Activated CD8-positive, alpha-beta memory T cell treated with anti-CD3 and anti-CD28 coated beads, Interleukin-2, amount 10 ng/mL, durations not matched to agents 7 days and 5 days (primary cell): ENCODE results near the gene FXN. TPM values are rescaled to one million over a fixed set of nuclear protein-coding genes. Genes with fewer than 3 reads are reported as not detected.
"Not testable (repeated sequence)": the region's sequence is repeated elsewhere in the genome, so short reads cannot be mapped to it uniquely, and the experiment has no call there.

ENCODE experiments used
- ATAC-seq: fragments of 150-1000 bp; cut with Tn5 transposase; one replicate; pipeline ENCODE4 v1.10.0; 2021; ENCODE audit warnings: moderate library complexity
- CTCF ChIA-PET: fragments of 350-600 bp; sonication (Branson Sonifier 250); formaldehyde crosslinking; loops from one replicate; lab custom pipeline; 2021; ENCODE audit warnings: antibody characterized with exemption; lab: Charles Lee
- DNase-seq: peaks from one replicate; pipeline ENCODE4 v3.0.0-alpha.2; 2020
- H3K27ac Mint-ChIP-seq: one replicate; pipeline ENCODE4 v1.8.0; 2021; ENCODE audit warnings: mild to moderate bottlenecking, mixed read lengths
- H3K27me3 Mint-ChIP-seq: one replicate; pipeline ENCODE4 v1.8.0; 2021; ENCODE audit warnings: mixed read lengths
- H3K36me3 Mint-ChIP-seq: one replicate; pipeline ENCODE4 v1.8.0; 2021; ENCODE audit warnings: mild to moderate bottlenecking, mixed read lengths
- H3K4me1 Mint-ChIP-seq: one replicate; pipeline ENCODE4 v1.8.0; 2021; ENCODE audit warnings: mixed read lengths
- H3K4me3 Mint-ChIP-seq: one replicate; pipeline ENCODE4 v1.8.0; 2021; ENCODE audit warnings: mild to moderate bottlenecking, moderate library complexity, mixed read lengths
- H3K9me3 Mint-ChIP-seq: one replicate; pipeline ENCODE4 v1.8.0; 2022; ENCODE audit warnings: low read depth, mixed read lengths
- total RNA-seq, 2 experiments: library from RNA; stranded (reverse); gene quantifications; one replicate each; pipeline ENCODE4 v1.2.3, GENCODE V29; 2021

FXN gene
- total RNA-seq, 2 experiments from 2014 or later: 19.9 to 33.9 TPM

- no peaks in the 10 kb centered on the region for H3K9me3 Mint-ChIP-seq
- DNase-seq (no peak), ATAC-seq (no peak)
- H3K4me3 Mint-ChIP-seq: no peak overlapping the region
- CTCF ChIA-PET: no interaction called here
- no peaks in the 10 kb centered on the region for H3K36me3 Mint-ChIP-seq
- no peaks in the 10 kb centered on the region for H3K4me1 Mint-ChIP-seq
- no peak overlapping the region for H3K27ac Mint-ChIP-seq
- H3K27me3 Mint-ChIP-seq: no peaks in the 10 kb centered on the region
These were observed 62.5 kb downstream of the FXN start for GRCh38 chr9:69097923-69098593.

GRCh38 chr9:69103348-69103996 lies 67.9 kb downstream of the FXN start:
- DNase-seq, H3K27ac Mint-ChIP-seq, H3K36me3 Mint-ChIP-seq, H3K4me1 Mint-ChIP-seq, CTCF ChIA-PET, ATAC-seq, H3K27me3 Mint-ChIP-seq, H3K9me3 Mint-ChIP-seq, H3K4me3 Mint-ChIP-seq: not testable (repeated sequence)

- ATAC-seq (no peak), DNase-seq (no peak)
- H3K4me1 Mint-ChIP-seq: no peaks in the 10 kb centered on the region
- H3K9me3 Mint-ChIP-seq: no peaks in the 10 kb centered on the region
- CTCF ChIA-PET: no interaction called here
- H3K27ac Mint-ChIP-seq: no peak overlapping the region
- H3K4me3 Mint-ChIP-seq: no peak overlapping the region
- no peaks in the 10 kb centered on the region for H3K36me3 Mint-ChIP-seq
- no peaks in the 10 kb centered on the region for H3K27me3 Mint-ChIP-seq
These were observed 69.4 kb downstream of the FXN start for GRCh38 chr9:69104830-69105527.

- DNase-seq (no peak), ATAC-seq (no peak)
- no peaks in the 10 kb centered on the region for H3K4me1 Mint-ChIP-seq
- no peak overlapping the region for H3K27ac Mint-ChIP-seq
- H3K27me3 Mint-ChIP-seq: no peaks in the 10 kb centered on the region
- H3K36me3 Mint-ChIP-seq: no peaks in the 10 kb centered on the region
- CTCF ChIA-PET: no interaction called here
- no peak overlapping the region for H3K4me3 Mint-ChIP-seq
- no peaks in the 10 kb centered on the region for H3K9me3 Mint-ChIP-seq
These were observed 72.2 kb downstream of the FXN start for GRCh38 chr9:69107771-69108170.

- ATAC-seq, H3K9me3 Mint-ChIP-seq, H3K27me3 Mint-ChIP-seq, H3K27ac Mint-ChIP-seq, H3K4me1 Mint-ChIP-seq, H3K4me3 Mint-ChIP-seq, DNase-seq, CTCF ChIA-PET, H3K36me3 Mint-ChIP-seq: not testable (repeated sequence)
These were observed 73.2 kb downstream of the FXN start for GRCh38 chr9:69108706-69109105.

- no peak overlapping the region for H3K27ac Mint-ChIP-seq
- no peaks in the 10 kb centered on the region for H3K9me3 Mint-ChIP-seq
- H3K4me3 Mint-ChIP-seq: no peak overlapping the region
- no peaks in the 10 kb centered on the region for H3K4me1 Mint-ChIP-seq
- H3K36me3 Mint-ChIP-seq: no peaks in the 10 kb centered on the region
- no peaks in the 10 kb centered on the region for H3K27me3 Mint-ChIP-seq
- ATAC-seq (no peak), DNase-seq (no peak)
- CTCF ChIA-PET: no interaction called here
These were observed 73.6 kb downstream of the FXN start for GRCh38 chr9:69109152-69109551.

GRCh38 chr9:69112646-69113045 lies 77.1 kb downstream of the FXN start:
- not testable (repeated sequence) for H3K27me3 Mint-ChIP-seq, ATAC-seq, H3K36me3 Mint-ChIP-seq, H3K4me3 Mint-ChIP-seq, H3K9me3 Mint-ChIP-seq, H3K4me1 Mint-ChIP-seq, H3K27ac Mint-ChIP-seq
- peak; percentile 19 for DNase-seq
- CTCF ChIA-PET: interaction anchor here (0.7 kb wide), 1 partner anchor 123 kb away, joined by 3 read pairs; no protein-coding TSS in a partner anchor

GRCh38 chr9:69115621-69116020 lies 80.1 kb downstream of the FXN start:
- peaks cover 2% of the 10 kb centered on the region for H3K4me1 Mint-ChIP-seq
- H3K36me3 Mint-ChIP-seq: no peaks in the 10 kb centered on the region
- H3K27ac Mint-ChIP-seq: no peak overlapping the region
- ATAC-seq (no peak), DNase-seq (no peak)
- no peaks in the 10 kb centered on the region for H3K9me3 Mint-ChIP-seq
- CTCF ChIA-PET: no interaction called here
- no peaks in the 10 kb centered on the region for H3K27me3 Mint-ChIP-seq
- no peak overlapping the region for H3K4me3 Mint-ChIP-seq

GRCh38 chr9:69118656-69119055 lies 83.1 kb downstream of the FXN start:
- Mint-ChIP-seq H3K27ac (no peak overlapping the region), H3K27me3 (peaks cover 12% of the 10 kb centered on the region), H3K4me3 (no peak overlapping the region), H3K36me3 (no peaks in the 10 kb centered on the region), H3K9me3 (no peaks in the 10 kb centered on the region), H3K4me1 (peaks cover 9% of the 10 kb centered on the region)
- ATAC-seq (no peak), DNase-seq (no peak)
- CTCF ChIA-PET: interaction anchor here (0.7 kb wide), 1 partner anchor 62 kb away, joined by 4 read pairs; no protein-coding TSS in a partner anchor

- CTCF ChIA-PET: no interaction called here
- no peak for DNase-seq
- Mint-ChIP-seq H3K9me3 (no peaks in the 10 kb centered on the region), H3K27me3 (peaks cover 12% of the 10 kb centered on the region), H3K4me3 (peak overlapping the region; percentile 55), H3K36me3 (no peaks in the 10 kb centered on the region), H3K27ac (no peak overlapping the region), H3K4me1 (peaks cover 9% of the 10 kb centered on the region)
- ATAC-seq: peak; percentile 4
These were observed 85.0 kb downstream of the FXN start for GRCh38 chr9:69120380-69121154.

GRCh38 chr9:69121155-69122081 lies 85.9 kb downstream of the FXN start:
- ATAC-seq: peak; percentile 79
- H3K4me1 Mint-ChIP-seq: peaks cover 9% of the 10 kb centered on the region
- peaks cover 12% of the 10 kb centered on the region for H3K27me3 Mint-ChIP-seq
- CTCF ChIA-PET: interaction anchor here (1.1 to 1.3 kb wide), 3 partner anchors 40 to 73 kb away, joined by 3 to 4 read pairs (median 4); no protein-coding TSS in a partner anchor
- peak; percentile 42 for DNase-seq
- H3K36me3 Mint-ChIP-seq: no peaks in the 10 kb centered on the region
- no peaks in the 10 kb centered on the region for H3K9me3 Mint-ChIP-seq
- no peak overlapping the region for H3K27ac Mint-ChIP-seq
- peak overlapping the region; percentile 81 for H3K4me3 Mint-ChIP-seq

- ATAC-seq (peak; percentile 70), DNase-seq (peak; percentile 52)
- Mint-ChIP-seq H3K9me3 (no peaks in the 10 kb centered on the region), H3K27ac (no peak overlapping the region), H3K4me1 (peaks cover 9% of the 10 kb centered on the region), H3K4me3 (peak overlapping the region; percentile 81), H3K27me3 (peaks cover 12% of the 10 kb centered on the region), H3K36me3 (no peaks in the 10 kb centered on the region)
- CTCF ChIA-PET: interaction anchor here (0.6 to 1.3 kb wide), 6 partner anchors 32 to 102 kb away, joined by 3 to 4 read pairs (median 3); no protein-coding TSS in a partner anchor
These were observed 86.6 kb downstream of the FXN start for GRCh38 chr9:69122082-69122548.
